Activated T-helper 9 cell treated with anti-CD3 and anti-CD28 coated beads, Interleukin-2, amount 50 U/mL, for 16 hours (primary cell): ENCODE measurements around the gene SCNN1A.

Experiments
- DNase-seq: peaks from one replicate; pipeline ENCODE4 v3.0.0-alpha.2; 2020; ENCODE audit warnings: low read depth

Gene SCNN1A

DNA sequence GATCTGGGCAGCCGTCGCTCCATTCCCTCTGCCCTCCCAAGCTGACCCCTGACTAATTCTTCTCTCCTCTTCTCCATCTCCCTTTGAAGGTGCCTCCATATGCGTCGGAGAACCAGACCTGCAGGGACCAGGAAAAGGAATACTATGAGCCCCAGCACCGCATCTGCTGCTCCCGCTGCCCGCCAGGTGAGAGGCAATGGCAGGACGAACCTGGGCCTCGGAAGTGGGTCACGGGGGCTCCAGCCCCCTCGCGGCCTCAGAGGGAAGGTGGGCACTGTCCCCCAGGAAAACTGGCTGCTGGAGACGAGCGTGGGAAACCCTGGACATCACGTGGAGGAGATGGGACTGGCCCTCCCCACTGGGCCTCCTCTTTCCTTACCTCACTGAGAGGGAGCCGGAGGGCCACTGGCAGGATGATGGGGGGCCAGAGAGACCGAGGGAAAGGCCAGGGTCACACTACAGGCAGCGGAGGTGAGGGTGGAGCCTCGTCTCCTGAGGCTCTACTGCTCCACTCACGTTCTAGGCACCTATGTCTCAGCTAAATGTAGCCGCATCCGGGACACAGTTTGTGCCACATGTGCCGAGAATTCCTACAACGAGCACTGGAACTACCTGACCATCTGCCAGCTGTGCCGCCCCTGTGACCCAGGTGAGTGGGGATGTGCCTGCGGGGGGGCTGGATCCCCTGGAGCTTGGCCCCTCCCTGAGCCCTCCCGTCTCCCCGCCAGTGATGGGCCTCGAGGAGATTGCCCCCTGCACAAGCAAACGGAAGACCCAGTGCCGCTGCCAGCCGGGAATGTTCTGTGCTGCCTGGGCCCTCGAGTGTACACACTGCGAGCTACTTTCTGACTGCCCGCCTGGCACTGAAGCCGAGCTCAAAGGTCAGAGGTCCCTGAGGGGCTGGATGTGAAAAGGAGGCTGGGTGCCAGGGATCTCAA is 9.4 kb upstream of the SCNN1A start:
- no peak for DNase-seq

DNA sequence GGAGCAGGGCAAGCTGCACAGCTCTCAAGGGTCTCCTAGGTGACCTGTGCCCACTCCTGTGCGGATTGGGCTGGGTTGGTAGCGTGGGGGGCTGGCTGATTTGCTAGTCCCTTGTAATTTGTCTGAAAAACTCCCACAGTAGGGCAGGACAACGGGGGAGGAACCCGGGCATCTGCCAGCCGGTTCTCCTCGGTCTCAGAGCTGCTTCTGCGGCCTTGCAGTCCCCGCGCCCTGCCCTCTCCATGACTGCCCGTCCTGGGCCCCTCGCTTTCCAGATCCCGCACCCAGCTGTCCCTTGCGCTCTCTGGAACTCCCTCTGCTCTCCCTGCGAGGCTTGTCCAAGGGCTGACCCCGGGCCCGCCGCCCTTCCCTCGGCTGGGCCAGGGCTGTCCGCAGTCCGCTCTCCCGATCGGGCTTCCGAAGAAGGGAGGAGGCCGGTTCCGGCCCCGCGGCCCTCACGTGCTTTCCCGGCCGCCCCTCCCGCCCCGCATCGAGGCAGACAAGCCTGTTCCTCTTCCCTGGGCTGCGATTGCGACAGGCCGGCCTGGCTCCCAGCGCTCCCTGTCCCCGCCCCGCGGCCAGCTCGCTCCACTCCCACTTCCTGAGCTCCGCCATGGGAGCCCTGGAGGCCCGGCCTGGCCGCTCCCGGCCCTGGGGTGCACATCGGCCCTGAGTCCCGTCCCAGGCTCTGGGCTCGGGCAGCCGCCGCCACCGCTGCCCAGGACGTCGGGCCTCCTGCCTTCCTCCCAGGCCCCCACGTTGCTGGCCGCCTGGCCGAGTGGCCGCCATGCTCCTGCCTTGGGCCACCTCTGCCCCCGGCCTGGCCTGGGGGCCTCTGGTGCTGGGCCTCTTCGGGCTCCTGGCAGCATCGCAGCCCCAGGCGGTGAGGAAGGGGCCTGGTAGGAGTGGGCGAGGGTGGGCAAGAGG is 8.5 kb upstream of the SCNN1A start, which contains the start of gene LTBR:
TSS of gene LTBR (plus strand) at position 591 of the 927 bp plus-strand sequence. CDS start at position 788, 197 bp downstream.
- DNase-seq, result no peak

DNA sequence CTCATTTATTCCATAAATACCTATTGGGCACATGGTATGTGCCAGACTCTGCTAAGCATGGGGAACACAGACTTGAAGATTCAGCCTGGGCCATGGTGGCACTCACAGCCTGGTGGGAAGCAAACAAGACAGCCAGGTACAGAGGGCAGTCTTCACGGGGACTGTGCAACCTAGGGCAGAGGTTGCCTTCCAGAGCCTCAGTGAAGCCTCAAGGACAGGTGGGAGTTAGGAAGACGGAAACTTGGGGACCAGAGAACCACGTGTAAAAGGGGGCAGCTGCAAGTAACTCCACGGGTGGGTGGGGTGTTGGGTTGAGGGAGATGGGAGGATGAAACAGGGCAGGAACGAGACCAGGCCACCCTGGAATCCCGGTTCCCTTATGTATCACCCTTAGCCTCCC is 7.6 kb upstream of the SCNN1A start:
- DNase-seq, result no peak

DNA sequence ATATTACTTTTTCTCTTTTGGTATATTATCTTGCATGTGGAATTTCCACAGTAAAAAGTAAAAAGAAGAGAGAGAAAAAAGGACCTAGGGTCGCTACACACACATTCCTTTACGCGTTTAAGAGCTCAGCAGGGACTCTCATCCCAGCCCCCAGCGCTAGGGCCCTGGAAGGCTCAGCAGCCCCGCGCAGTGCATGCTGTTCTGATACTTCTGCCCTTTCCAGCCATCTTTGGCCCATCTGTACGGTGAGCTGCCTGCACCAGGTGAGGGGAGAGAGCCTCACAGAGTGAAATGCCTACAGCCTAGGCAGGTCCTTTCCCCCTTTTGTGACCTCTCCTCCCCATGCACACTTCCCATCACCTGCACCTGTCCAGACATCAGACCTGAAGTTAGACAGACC is 7.0 kb upstream of the SCNN1A start:
- DNase-seq, result no peak

DNA sequence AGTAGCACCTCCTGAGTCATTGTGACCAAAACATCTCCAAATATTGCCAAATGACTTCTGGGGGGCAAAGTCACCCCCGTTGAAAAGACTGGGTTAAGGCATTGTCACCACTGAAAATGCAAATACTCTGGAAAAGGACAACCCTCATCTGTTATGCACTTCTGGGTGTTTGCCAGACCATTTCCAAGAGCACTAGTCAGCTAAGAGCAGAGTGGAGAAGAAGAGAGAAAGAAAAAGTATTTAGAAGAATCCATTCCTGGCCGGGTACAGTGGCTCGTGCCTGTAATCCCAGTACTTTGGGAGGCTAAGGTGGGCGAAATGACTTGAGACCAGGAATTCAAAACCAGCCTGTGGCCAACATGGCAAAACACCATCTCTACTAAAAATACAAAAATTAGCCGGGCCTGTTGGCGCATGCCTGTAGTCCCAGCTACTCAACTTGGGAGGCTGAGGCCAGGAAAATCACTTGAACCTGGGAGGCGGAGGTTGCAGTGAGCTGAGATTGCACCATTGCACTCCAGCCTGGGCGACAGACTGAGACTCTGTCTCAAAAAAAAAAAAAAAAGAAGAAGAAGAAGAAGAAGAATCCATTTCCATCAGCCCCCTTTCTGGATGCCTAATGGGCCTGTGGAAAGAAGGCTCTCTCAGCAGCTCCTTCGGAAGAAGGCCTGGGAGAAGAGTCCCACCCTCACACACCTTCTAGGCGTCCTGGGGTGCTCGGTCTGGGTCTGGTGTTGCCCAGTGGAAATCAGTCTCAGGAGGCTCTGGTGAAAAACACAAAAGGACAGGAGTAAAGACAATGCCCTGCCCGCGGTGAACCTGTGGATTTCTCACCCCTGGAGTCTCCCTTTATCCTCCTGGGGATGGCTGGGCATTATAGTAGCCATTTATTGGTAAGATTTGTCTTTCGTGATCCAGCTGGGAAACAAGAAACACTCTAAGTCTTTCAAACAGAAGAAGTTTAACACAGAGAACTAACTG is 5.1 kb upstream of the SCNN1A start:
- no peak for DNase-seq

DNA sequence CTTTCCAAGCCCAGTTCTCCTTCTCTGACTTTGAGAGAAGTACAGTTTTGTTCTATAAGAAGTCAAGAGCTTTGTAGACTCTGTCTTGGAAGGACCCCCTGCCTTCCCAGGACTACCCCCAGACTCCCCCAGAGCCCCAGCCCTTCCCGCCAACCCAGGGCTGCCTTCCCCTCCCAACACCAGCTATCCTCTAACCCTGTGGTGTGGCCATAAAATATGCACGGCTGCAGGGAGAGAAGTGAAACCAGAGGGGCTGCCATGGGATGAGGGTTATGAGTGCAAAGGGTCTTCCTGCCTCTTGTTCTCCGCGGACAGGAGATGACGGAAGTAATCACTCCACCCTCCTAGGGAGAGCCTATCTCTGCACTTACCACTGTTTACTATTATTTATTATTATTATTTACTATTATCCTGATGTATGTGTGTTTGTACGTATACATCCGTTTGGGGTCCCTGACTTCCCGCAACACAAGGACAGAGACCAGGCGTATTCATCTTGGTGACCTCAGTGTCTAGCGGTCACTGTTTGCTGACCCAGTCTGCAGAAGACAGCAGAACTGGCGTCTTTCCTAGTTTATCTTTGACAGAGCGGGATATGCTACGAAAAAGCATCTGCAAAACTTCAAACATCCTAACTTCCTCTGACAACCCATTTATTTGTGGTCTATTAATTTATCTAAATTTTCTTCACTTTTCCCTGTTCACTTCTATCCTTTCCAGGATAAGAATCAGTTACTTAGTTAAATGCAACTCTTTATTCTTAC is 3.5 kb upstream of the SCNN1A start:
- no peak for DNase-seq

DNA sequence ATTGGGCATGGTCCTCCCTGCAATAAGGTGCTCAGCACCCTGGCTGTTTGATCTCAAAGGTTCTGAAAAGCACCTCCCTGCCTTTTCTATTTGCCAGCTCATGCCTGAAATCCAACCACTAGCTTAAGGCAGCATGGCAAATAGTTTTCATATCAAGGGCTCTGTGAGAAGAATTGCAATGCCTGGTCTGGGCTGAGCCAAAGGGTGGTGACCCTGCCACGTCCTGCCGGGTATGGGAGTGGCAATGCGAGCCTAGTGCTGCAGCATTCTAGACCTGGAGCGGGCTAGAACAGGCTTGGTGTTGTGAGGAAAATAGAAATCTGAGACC is 2.3 kb upstream of the SCNN1A start:
- DNase-seq, result no peak

DNA sequence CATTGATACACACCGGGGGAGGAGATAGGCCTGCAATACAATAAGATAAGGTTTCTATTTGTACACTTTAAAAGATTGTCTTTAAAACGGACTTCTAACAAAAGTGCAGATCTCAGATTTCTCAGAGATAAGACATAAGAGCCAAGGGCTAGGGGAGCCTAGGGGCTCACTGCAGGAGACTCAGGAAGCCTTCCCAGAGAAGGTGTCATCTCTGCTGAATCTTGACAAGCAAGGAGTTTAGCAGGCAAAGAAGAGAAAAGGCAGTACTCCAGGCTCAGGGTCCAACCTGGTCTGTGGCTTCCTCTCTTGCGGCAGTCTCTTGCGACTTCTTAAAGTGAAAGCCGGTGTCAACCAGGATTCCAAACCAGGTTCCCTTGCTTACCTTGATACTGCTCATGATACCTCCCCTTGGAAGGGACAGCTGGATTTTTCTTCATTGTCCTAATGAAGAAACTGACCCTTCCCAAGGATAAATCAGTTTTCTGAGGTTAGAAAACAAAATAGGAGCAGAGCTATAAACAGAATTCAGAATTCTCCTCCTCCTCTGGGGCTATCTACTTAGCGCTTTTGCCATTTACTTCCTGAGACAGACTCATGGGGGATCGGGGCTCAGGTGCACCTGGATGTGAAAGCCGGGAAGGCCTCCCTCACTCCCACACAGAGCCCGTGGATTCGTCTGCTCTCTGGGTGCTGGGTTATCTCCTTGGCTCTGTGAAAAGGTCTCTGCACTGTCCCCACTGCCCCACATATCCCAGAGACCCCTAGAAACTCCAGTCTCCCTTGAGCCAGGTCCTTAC is 1.7 kb upstream of the SCNN1A start:
- DNase-seq, result no peak

DNA sequence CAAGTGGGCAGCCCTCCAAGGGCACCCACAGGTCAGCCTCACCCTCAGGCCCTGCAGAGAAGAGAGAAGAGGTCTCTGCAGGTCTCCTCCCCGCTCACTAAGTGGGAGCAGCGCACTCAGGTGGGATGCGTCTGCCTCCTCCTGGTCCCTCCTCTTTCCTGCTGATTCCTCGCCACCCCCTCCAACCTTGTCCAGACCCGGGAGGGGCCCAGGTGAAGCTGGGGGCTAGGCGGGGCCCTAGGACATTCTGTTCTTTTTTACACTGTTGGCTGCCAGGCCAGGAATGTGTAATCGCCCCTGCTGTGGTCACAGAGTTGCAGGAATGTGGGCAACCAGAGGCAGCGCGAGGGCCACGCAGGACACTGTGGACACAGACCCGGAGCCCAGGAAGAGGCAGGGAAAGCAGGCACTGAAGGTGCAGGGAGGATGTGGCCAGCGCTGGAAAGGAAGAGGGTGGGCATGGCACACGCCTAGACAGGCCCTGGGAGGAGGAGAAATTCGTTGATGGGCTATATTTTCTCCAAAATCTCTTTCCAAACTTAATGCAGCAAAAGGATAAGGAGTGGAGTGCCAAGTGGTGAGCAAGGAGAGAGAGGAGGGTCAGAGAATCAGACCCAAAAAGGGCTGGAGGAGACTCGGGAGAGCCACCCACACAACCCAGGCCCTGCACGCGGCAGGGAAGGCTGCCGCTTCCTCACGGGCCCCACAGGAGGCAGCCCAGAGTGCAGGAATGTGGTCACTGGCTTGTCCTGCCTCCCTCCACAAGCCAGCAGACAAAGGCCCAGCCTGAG is 911 bp upstream of the SCNN1A start:
- no peak for DNase-seq

DNA sequence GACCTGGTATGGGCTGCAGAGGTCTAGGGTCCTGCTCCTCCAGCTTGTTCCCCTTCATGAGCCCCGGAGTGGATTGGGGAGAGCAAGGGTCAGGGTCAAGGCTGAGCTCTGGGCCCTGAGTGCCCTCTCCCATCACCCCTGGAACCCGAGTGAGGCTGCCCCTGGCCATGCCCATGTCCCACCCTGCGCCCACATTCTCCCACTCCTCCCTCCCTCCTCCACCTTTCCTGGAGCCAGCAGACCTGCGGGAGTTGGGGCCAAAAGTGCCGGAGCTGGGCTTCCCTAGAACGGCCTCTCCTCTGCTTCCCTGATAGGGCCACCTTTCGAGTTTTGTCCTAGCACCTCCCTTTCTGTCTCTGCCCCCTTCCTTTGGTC is 590 bp downstream of the SCNN1A start:
- DNase-seq, result no peak

DNA sequence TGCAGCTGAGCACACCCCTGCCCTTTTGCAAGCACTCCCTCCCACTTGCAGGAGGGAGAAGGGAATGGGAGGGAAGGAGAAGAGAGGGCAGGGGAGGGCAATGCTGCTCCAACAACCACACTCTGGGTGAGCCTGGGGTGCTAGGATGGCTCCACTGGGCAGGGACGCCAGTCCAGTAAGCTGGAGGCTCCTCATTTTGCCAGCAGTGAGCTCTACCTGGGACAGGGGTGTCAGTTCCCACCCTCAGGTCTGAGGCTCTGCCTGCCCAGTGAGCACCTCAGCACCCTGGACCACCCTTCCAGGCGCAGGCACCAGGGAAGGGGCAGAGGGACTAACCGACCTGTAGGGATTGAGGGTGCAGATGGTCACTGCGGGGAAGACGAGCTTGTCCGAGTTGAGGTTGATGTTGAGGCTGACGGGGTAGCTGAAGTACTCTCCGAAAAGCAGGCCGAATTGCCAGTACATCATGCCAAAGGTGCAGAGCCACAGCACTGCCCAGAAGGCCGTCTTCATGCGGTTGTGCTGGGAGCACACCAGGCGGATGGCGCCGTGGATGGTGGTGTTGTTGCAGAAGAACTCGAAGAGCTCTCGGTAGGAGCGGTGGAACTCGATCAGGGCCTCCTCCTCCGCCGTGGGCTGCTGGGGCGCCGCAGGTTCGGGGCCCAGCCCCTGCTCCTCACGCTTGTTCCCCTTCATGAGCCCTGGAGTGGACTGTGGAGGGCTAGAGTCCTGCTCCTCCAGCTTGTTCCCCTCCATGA is 1.2 kb downstream of the SCNN1A start:
- DNase-seq, result no peak

DNA sequence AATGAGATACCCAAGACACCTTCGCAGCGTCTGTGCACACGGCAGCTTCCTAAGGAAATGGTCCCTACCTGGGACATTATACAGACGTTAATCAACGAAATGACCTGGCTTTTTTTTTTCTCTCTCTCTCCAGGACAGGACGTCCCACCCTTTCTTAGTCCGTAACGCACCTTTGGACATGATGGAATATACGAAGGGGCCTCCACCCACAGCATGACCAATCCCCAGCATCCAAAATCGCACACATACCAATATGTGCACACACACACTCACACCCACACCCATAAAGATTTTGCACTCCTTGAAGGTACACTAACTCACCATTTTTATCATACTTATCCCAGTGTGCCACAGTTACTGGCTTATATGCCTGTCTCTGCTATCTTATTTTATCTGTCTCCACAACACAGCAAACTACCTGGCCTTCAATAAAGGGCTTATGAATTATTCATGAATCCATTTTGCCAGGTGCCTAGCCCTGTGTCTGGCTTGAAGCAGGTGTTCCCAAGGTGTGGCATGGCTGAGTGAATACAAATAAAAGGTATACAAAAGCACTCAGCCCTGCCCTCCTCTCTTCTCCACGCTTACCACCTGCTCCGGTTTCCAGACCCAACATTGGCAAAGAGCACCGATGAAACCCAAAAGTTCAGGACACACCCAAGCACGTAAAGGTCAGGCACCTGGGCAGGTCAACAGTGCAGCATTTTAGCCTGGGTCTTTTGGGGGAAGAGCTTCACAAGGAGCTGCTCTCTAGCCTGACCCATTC is 2.2 kb downstream of the SCNN1A start:
- DNase-seq, result no peak

DNA sequence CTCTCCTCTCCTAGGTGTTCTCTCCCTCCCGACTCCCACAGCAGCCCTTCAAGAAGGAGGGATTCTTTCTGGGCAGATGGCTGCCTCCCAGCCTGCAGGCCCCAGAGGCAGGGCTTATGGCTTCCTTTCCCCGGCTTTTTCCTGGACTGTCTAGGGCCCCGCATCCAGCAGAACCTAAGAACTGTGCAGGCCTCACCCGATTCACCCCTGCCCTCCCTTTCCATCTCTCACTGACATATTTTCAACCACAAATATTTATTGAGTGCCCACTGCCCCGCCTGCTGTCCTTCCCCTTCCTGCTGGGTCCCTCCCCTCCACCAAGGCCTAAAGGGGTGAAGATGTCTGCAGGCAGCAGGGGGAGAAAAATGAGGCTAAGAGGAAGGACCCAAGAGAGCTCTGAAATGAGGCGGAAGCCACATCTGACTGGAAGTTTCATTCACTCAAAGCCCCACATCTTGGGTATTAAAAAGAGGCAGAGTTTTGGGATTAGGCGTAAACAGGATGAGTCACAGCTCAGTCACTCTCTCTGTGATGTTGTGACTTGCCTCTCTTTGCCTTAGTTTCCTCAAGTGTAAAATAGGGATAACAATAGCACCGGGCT is 2.9 kb downstream of the SCNN1A start:
- no peak for DNase-seq

DNA sequence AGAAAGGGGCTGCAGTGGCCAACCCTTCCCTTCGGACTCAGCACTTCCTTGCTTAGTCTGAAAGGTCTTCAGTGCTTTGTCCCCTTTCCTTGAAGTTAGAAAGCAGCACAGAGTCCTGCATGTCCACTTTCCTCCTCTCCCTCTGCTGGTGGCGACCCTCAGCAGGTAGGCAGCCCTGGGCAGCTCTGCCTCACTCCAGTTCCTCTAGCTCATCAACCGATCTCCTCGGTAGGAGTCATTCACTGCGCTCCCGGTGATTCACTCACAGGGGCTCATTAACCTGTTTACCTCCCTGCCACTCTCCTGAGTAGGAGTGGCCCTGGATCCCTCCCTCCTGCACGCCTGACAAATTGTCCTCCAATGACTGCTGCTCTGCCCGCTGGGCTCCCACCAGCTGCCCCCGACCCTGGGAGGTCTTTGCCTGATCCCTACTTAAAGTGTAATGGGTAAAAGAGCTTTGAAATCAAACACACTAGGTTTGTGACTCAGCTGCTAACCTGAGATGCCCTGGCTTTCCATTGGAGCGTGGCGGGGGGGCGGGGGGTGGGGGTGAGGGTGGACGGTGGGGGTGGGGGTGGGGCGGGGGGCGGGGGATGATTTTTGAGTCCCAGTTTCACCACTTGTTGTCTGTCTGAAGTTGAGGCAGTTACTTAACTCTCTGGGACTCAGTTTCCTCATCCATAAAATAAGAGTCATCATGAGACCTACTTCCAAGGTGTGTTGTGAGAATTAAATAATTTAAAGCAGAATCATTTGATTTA is 4.2 kb downstream of the SCNN1A start:
- no peak for DNase-seq

DNA sequence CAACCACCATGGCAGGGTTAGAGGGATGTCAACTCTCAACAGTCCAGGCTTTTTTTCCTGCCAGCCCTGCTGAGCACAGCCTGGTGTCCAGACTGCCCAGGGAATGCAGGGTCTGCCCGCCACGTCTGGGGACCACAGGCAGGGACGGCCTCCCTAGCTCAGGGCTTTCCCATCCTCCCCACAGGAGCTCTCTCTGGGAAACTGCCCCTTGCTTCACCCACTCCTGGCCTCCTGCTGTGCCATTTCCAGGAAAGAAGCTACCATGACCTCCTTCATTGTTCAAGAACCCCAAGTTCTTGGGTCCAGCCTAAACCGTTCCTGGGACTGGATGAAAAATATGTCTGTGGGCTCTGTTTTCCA is 4.8 kb downstream of the SCNN1A start:
- no peak for DNase-seq

DNA sequence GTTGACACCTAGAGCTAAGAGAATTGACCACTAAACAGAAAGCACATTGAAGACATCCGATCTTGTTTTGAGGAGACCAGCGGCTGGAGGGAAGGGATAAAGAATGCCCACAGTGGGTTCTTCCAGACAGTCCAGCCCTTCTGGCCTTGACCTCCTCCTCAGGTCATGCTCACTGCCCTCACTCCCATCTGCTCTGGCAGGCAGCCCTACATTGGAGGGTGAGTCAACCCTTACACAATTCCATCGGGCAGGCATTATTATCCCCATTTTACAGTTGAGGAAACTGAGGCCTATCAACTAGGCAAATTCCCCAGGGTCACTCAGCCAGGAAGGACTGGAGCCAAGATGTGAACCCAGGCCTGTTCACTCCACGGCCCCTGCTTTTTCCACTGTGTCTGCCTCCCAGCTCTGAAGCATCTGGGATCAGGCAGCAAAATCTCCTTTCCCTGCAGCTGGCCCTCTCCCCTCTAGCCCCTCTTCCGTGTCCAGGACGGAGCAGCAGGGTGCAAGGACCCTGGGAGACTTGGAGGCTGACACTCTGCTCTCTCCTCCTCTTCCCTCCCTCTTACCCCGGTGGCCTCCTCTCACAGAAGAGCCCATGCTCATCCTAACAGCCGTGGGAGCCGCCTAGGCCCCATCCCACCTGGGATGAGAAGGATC is 5.3 kb downstream of the SCNN1A start:
- no peak for DNase-seq
